NCI-H1436 (cell line): ENCODE results near the gene HDAC5.
"Not testable (repeated sequence)": the region's sequence is repeated elsewhere in the genome, so short reads cannot be mapped to it uniquely, and the experiment has no call there.

Source experiments
- DNase-seq: peaks from one replicate; lab custom pipeline; 2025; lab: John Stamatoyannopoulos, UW

Gene HDAC5

GRCh38 chr17:44110823-44111633, 12.4 kb downstream of the HDAC5 start:
- DNase-seq: peak; percentile 95

- no peak for DNase-seq
These were observed 13.3 kb downstream of the HDAC5 start for GRCh38 chr17:44110011-44110686.

DNA sequence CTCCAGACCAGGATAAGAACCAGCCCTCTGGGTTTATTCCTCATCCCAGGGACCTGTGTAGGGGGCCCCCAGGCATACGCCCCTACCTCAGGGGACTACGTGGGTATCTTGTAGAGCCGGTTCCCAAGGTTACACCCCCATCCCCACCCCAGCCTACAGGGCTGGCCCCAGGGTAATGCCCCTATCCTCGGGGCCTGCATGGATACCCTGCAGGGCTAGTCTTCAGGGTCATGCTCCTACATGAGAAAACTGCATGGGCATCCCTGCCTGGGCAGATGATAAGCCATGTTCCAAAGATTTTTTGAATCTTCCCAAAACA, 14.2 kb downstream of the HDAC5 start:
- no peak for DNase-seq

- DNase-seq: no peak
These were observed 14.8 kb downstream of the HDAC5 start for GRCh38 chr17:44108440-44109311.

- no peak for DNase-seq
These were observed 16.6 kb downstream of the HDAC5 start for GRCh38 chr17:44106801-44107200.

- DNase-seq: no peak
These were observed 17.5 kb downstream of the HDAC5 start for GRCh38 chr17:44105941-44106340.

GRCh38 chr17:44105483-44105882, 18.0 kb downstream of the HDAC5 start:
- no peak for DNase-seq

GRCh38 chr17:44102849-44103622, 20.4 kb downstream of the HDAC5 start:
- no peak for DNase-seq

- not testable (repeated sequence) for DNase-seq
These were observed 21.6 kb downstream of the HDAC5 start for GRCh38 chr17:44101858-44102257.

GRCh38 chr17:44097110-44097958, 26.1 kb downstream of the HDAC5 start:
- DNase-seq: no peak

DNA sequence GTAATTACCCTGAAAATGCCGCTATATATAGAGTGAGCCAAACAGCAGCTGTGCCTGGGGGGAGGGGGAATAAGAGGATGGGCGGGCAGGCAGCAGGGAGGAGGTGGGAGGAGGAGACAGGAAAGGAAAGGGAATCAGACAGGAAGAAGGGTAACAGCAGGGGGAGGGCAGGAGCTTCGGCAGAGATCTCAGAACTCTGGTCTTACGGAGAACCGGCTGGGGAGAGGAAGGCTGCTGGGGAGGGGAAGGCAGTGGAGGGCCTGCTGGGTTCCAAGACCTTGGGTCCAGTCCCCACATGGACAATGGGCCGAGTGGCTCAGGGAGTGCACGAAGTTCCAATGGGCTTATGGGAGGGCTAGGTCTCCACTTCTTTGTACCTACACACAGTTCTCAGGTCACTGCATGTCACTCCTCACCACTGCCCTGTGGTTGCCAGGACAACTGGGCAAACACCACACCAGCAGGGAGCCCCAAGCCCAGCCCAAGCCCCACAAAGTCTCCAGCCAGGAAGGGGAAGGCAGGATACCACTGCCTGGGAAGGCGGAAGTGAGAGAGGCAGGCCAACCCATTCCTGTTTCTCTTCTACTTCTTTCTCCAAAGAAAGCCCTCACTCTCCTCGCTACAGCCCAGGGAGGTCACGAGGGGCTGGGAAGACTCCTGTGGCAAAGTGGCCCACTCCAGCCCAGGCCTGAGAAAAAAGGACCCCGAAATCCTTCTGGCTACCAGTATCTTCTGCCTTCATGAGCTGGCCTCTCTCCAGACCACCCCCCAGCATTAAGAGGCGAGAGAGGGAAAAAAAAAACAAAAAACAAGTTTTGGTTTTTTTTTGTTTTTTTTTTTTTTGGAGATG, 27.6 kb downstream of the HDAC5 start:
- DNase-seq: peak; percentile 72

GRCh38 chr17:44095388-44095646, 28.1 kb downstream of the HDAC5 start:
- no peak for DNase-seq

DNA sequence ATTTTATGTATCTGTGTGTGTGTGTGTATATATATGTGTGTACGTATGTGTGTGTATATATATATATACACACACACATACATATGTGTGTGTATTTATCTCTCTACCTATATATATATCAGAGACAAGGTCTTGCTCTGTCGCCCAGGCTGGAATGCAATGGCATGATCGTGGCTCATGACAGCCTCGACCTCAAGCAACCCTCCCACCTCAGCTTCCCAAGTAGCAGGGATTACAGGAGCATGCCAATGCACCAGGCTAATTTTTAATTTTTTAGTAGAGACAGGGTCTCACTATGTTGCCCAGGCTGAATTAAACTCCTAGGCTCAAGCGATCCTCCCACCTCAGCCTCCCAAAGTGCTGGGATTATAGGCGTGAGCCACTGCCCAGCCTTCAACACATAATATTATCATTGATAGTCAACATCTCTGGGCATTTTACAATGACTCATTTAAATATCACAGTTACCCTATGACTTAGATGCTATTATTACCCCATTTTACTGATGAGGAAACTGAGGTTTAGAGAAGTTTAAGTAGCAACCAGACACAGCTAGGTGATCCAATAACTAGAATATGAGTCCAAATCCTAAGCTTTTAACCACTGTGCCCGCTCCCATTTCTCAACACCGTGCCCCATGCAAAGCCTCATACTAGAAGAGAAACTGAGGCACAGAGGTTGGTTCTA, 28.6 kb downstream of the HDAC5 start:
- no peak for DNase-seq

GRCh38 chr17:44093231-44093900, 30.1 kb downstream of the HDAC5 start:
- DNase-seq: no peak

GRCh38 chr17:44092051-44092450, 31.4 kb downstream of the HDAC5 start:
- no peak for DNase-seq

DNA sequence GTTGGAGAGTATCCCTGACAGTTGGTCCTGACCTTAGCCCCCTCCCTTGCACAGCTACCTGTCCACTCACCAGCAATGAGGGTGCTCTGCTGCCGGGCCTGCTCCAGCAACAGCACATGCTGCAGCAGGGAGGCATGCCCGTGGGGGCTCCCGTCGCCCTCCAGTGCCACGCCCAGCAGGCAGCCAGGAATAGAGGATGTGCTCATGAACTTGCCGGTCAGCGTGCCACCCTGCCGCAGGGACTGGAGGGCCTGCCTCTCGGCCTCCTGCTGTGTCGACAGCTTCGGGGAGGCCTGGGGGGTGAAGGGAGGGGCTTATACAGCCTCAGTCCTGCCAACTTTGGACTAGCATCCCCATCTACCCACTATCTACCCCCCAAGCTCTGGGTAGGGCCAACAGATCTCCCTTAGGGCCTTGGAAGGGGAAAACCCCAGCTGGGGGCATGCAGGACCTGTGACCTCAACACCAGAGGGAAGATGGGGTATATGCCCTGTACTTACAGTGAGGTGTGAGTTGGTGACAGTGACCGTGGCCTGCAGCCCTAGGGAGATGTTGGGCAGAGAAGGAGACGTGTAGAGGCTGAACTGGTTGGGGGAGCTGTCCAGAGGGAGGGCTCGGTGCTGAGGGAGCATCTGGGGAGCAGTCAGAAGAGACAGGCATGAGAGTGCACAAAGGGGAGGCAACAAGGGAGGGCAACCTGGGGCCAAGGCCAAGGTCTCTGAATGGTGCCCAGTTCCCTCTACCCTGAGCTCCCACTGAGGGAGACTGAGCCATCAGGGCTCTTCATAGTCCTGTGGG, 32.0 kb downstream of the HDAC5 start:
- DNase-seq: no peak

DNA sequence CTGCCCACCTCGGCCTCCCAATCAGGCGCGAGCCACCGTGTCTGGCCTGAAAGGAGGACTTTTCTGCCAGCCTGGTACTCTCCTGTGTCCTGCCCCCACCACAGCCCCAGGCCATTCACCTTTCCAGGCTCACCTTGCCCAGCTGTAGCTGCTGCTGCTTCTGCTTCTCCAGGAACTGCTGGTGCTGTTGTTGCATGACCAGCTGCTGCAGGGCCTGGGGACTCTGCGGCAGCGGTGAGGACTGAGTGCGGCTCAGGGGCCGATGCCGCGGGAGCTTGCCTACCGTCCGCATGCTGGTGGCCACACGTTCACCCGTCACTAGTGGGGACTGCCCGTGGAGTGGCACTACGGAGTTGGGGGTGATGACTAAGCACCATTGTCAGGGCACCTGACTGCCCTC, 35.2 kb downstream of the HDAC5 start:
- DNase-seq: no peak

- no peak for DNase-seq
These were observed 36.1 kb downstream of the HDAC5 start for GRCh38 chr17:44087319-44087718.
